Fibroblast of skin of right quadriceps (primary cell): Measurements from ENCODE around the gene EYS.
"Not testable (repeated sequence)": the region's sequence is repeated elsewhere in the genome, so short reads cannot be mapped to it uniquely, and the experiment has no call there.

ENCODE experiments used
- DNase-seq: peaks from one replicate; pipeline ENCODE4 v3.0.0-alpha.2; 2013

Gene EYS

DNA sequence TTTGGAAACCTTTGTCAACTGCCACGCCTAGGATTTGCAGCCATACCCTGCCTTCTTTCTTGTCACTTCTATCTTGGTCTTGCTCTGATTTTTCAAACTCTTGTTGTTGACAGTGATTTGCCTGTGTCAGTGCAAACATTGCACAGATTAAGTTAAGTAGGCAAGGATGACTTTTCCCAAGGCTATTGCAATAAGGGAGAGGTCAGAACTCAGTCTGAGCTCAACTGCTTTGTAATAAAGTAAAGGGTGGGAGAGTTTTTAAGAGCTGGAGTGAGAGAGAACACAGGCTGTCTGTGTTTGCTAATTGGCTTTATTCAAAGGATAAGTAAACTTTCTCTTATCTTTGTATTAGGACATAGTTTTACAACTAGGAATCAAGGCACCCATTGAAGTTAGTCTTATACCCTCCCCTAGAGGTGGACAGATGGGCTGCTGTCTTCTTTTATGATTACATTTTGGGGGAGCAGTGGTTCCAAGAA lies 1622.8 kb downstream of the EYS start:
- DNase-seq = no peak

DNA sequence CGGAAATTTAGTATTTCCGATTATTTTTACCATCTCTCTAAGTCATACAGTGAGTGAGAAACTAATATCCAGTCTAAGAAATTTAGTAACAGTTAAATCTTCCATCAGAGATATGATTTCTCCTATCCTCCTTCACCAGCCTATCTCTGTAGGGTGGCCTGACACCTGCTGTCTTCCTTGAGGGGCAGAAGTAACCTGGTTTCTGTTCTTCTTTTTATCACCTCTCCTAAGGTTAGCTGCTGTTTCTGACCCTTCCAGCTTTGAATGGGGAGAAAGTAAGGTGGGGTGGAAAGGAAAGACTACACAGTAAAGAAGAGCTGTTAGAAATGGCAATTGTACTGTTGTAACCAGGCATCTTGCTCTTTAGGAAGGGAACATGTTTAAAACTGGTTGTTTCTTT lies 1623.8 kb downstream of the EYS start:
- DNase-seq = no peak

DNA sequence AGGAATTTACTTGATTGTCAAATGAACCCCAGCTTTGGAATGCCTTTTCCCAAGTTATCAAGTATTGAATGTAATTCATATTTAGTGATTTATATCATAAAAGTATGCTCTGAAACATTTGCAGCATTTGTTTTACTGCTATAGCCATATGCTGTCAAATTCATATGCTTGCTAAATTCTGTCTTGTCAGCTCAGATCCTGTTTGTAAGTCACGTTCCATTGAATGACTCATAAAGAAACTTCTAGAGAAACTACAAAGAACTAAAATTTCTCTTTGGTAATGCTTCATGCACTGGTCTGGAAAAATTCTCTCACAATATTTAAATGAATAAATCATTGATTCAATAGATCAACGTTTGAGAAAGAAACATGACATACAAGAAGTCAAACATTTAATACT lies 1625.6 kb downstream of the EYS start:
- peak; percentile 1 for DNase-seq

DNA sequence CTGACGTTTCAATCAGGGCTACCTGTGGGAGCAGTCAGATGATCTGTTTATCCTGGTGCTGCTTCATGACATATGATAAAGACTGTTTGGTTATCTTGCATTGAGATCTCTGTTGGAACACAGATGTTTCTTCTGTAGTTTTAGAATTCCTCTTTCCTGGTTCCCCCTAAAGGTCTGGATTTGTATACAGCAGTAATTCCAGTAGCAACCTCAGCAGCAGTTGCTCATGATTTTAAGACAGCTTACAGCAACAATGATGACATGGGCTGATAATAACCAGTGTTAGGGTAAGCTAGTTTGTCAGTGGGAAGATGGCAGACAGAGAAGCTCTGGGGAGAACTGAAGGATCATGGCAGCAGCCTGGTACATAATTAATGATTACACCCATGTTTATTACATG lies 1632.0 kb downstream of the EYS start:
- no peak for DNase-seq

DNA sequence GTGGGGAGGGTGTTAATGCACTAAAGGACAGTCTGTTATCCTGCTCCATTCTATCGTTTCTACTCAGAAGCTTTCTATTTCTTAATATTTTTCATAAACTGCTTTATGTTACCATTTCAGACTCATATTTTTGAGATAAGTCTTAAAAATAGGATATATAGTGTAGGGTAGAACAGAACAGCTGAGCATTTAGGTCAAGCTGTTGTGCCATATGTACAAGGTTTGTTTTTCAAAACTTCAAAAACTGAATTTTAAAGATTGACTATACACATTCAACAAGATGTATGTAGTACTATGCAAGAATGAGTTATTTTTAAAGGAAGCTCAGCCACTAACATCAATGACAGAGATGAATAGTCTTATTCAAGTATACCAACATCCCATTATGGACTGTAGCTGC lies 1634.3 kb downstream of the EYS start:
- no peak for DNase-seq

DNA sequence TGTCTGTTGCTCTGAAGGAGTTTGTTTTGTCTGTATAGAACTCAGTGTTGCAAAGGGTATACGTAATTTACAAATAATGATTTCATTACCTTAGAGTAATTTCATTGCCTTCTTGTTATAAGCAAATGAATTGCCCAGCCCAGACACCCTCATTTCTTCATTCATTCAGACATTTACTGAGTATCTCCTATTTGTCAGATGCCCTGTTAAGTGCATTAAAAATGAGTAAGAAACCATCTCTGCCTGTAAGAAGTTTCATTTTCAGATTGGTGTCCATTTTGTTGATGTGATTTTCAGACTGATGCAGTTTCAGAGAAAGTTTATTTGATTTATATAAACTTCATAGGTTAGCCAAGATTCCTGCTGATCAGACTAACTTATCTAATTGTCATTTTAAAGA lies 1642.1 kb downstream of the EYS start:
- no peak for DNase-seq

DNA sequence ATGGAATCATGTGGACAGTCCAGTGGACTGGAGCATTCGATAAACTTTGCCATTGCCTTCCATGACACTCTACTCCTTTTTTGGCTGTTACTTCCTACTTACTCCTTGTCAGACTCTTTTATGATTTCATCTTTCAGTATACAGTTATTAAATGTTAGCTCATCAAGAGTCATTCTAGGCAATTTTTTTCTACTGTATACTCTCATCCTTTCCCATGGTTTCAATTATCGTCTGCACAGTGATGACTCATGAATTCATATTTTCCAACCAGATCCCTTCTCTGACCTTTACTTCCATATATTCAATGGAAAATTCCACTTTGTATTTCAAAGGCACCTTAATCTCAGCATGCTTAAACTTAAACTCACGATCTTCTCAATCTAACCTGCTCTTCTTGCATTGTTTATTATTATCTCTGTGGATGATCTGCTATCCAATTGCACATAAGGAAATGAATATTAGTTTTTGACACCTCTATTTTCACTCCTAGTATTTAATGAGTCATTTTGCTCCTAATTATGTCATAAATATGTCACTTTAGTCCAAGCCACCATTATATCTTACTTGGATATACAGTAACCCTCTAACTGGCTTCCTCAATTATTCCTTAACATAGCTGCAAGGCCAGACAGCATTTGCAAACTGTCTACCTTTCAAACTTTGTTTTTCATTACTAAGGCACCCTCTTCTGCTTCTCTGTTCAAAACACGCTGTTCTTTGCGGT lies 1643.9 kb downstream of the EYS start:
- peak; percentile 48 for DNase-seq

DNA sequence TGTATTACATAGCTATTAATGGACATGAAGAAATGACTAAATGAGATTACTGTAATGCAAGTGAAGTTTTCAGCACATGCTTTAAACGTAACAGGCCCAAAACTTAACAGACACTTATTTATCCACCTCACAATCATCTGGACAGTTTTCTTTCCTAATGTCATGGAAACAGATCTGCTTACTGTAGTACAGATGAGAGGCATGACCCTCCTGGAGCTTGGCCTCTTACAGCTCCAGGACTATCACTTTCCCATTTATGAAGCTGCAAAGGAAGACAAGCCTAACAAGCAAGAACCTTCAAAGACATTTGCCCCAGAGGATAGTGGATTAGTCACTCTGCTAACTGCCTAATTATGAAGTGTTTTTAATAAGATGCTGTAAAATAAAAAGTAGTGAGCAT lies 1652.2 kb downstream of the EYS start:
- no peak for DNase-seq

DNA sequence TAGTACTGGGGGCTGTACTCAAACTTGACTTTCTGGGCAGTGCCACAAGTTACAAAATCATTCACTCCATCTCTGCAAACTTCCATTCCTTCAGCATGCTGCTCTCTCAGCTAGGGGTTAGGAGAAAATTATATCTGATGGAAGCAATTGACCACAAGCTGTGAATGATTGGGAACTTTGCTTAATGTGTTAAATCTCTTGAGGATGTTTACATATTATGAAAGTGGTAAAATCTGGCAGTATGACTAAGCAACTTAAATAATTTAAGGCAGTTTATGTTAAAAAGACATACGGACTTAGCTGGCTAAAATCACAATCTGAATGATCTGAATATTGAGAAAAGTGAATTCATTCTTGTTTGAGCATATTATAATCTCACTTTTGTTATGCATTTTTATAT lies 1656.4 kb downstream of the EYS start:
- DNase-seq = peak; percentile 11

DNA sequence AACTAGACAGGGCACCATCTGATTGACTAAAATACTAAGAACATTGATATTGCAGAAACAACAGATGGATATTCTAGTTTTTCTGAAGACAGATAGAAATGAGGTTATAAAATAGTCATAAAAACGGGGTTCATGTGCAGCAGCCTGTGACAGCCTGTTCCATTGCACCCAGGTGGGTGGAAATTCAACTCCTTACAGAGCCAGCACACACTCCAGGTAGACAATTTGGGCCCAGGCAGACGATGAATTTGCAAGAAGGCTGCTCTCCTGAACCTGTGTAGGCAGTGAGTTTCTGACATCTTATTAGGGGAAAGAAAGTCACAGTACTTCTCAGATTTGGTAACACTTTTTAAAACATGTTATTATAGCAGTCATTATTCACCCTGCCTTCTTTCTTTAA lies 1657.3 kb downstream of the EYS start:
- DNase-seq = no peak

DNA sequence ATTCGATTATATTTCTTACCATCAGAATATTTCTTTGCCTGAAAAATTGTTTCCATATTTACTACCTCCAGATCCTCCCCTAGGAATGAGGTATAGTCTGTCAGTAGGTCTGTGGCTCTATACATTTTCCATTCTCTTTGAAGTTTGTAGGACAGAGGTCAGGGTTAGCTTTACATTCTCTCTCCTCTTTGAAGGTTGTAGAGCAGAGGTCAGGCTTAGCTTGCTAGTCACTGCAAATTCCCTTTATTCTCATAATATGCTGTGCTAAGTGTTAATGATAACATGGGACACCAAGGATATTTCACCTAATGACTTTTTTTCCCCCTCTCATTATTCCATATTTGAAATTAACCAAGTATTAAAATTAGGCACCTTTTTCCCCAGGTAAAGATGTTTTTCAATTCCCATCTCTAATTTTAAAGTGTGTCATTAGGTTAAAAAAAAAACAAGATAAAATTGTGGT lies 1660.2 kb downstream of the EYS start:
- DNase-seq = no peak

DNA sequence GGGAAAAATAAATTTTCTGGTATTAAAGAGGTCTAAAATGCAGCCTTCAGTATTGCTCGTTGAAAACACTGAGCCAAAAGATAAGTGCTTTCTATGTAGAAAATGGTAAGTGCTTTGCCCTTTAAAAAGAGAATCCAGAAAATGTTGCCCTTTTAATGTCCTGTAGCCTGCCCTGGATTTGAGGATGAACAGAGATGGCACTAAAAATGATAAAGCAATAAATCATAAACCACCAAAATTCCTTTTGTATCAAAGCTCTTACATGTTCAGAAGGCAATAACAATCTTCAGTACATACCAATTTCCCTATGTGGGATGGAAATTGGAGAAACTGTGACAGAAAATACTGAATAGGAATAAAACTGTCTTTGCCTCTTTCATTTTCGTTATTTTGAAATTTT lies 1665.7 kb downstream of the EYS start:
- DNase-seq = no peak

DNA sequence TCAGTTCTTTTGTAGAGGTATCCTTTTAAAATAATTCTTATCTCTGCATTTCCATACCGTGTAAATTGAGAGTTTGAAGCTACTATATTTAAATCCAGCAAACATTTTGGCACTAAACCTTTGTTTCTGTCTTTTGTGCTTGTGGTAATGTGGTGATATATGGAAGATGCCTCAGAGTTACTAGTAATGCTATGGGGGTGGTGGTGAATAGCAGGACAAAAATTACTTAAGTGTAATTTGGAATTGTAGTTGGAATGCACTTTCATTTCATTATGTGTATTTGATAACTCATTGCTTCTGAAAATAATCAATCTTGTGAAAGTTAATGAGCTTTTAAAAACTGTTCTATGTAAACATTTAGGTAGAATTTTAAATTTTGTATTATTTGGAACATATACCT lies 1666.9 kb downstream of the EYS start:
- peak; percentile 17 for DNase-seq

DNA sequence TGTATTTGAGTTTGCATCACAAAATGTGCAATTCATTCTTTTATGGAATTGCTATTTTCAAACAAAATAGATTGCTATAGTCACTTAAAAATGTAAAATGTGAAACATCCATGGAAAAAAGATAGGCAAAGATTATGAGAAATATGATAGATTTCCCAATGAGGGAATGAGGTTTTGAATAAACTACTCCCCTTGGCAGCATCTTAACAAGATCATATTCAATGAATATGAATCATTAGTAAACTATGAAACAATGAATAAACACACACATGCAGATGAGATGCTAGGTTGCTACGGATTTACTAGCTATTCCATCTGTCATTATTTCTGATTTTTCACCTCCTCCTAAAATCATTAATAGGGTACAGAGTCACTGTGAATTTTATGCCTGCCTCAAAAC lies 1669.6 kb downstream of the EYS start:
- DNase-seq = peak; percentile 5

DNA sequence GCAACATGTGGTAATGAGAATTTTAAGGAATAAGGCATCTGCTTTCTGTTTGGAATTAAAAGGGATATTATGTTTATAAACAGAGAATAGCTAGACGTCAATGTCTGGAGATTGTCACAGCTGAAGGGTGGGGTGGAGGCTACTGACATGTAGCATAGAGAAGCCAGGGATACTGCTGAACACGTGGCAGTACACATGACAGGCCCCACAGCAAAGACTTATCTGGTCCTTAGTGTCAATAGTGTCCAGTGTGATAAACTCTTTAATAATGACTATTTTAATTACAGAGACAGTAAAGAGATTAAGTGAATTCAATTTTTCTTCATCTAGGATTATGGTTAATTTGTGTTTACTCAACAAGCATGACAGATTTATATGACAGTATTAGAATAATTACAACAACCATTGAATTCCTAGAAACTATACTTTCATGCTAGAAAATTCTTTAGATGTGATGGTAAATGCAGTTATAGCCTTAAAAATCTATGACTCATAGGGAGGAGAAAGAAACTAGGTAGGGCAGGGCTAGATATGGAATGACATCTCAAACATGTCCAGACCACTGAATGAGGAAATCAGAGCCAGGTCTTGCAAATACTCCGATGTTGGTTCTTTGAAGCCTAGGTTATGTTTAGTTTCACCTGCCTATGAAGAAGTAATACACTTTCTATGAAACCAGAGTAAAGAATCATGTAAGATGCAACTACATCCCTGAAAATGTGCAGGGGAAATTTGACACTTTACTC lies 1671.9 kb downstream of the EYS start:
- DNase-seq = peak; percentile 24

DNA sequence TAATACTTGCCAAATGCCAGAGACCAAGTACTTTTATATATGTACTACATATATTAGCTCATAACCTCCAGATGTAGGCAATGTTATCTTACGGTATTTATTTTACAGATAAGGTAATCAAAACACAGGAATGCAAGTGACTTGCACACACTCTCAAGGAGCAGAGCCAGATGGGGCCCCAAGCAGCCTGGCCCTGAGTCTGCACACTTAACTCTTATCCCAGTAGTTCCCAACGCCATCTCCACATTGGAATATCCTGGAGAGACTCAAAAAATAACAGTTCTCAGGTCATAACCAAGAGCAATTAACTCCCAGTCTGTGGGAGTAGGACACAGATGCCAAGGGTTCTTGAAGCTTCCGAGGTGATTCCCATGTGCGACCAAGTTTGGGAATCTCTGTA lies 1672.7 kb downstream of the EYS start:
- DNase-seq = no peak

DNA sequence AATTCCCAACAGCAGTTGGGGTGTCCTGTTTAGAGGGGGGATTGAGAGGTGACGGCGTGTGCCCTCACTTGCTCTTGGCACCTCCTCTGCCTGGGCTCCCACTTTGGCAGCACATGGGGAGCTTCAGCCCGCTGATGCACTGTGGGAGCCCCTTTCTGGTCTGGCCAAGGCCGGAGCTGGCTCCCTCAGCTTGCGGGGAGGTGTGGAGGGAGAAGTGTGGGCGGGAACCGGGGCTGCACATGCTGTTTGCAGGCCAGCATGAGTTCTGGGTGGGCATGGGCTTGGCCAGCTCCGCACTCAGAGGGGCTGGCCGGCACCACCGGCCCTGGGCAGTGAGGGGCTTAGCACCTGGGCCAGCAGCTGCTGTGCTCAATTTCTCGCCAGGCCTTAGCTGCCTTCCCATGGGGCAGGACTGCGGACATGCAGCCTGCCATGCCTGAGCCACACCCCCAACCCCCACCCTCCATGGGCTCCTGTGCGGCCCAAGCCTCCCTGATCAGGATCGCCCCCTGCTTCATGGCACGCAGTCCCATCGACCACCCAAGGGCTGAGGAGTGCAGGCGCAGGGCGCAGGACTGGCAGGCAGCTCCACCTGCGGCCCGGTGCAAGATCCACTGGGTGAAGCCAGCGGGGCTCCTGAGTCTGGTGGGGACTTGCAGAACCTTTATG lies 1675.9 kb downstream of the EYS start:
- not testable (repeated sequence) for DNase-seq

DNA sequence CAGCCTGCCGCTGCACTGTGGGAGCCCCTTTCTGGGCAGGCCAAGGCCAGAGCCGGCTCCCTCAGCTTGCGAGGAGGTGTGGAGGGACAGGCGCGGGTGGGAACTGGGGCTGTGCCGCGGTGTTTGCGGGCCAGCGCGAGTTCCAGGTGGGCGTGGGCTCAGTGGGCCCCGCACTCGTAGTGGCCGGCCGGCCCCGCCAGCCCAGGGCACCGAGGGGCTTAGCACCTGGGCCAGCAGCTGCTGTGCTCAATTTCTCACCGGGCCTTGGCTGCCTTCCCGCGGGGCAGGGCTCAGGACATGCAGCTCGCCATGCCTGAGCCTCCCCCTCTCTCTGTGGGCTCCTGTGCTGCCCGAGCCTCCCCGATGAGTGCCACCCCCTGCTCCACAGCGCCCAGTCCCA lies 1683.3 kb downstream of the EYS start:
- no peak for DNase-seq

DNA sequence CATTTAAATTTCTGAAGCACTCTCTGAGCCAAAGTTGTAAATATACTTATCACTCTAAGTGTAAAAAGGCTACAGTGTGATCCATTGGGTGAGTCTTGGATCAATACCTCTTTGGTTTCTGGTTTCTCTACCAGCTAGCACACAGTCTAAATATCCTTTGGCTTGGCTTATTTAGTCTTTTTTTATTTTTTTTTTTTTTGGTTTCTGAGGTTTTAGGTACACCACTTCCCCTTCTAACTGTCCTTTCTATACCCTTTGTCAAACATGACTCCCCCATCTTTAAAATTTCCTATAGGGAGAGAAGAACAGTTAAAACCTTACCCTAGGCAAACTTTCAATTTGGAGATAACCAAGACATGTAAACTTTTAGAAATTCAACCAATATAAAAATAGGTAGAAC lies 1692.4 kb downstream of the EYS start:
- DNase-seq = no peak

DNA sequence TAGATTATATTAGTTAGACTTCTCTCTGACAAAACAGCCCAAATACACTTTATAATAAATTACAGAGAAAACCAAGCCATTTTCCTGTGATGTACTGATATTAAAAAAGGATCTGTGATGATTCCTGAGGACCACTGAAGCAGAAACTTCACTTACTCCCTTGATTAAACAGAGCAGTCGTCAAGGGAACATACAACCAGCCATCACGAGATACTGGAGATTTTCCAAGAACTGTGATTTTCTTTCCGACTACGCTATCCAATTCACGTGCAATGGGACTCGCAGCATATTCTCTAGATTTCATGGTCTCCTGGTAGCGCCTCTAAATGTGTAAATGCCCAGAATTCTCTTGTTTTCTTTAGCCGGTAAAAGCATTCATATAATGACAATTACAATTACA lies 1694.0 kb downstream of the EYS start:
- no peak for DNase-seq

DNA sequence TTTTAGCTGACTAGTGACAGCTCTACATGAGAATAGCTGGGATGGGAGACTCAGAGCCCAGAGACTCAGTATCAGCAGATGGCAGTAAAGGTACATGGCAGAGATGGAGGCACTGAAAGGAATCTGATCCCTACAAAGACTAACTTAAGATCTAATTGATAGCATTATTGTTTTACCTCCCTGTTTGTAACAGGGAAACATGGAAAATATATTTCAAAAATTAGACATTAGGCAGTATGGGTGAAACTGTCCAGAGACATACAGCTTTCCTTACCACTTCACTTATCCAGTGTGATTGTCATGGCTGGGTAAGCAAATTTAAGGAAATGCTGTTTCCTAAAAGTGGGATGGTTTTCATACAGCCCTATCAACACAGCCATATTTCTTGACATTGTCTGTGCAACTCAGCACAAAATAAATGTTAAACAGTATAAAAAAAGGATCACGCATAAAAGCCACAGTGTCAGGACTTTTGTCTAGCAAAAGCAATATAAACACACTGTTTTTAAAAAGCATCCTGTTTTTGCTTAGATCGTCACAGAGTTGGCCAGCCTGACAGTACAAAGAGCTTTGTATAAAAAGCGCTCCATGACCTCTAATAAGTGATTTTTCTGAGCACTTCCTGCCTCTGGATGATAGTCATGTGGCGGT lies 1694.5 kb downstream of the EYS start:
- peak; percentile 29 for DNase-seq

DNA sequence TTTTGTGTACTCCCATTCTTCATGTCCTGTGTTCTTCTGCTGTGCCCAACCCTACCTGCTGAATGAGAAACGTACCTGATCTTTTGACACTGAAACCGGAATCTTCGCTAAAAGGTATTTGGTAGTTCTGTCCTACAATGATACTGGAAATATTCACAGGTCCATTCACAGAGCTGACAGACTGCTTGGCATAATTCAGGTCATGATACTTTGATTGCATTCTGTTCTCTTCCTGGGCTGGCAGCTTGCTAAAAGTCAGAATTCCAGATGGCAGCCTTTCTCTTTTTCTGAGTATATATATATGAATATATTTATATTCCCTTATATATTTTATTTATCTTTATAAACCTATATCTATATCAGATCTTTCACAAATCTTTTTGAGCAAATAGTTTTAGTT lies 1696.4 kb downstream of the EYS start:
- DNase-seq = no peak

DNA sequence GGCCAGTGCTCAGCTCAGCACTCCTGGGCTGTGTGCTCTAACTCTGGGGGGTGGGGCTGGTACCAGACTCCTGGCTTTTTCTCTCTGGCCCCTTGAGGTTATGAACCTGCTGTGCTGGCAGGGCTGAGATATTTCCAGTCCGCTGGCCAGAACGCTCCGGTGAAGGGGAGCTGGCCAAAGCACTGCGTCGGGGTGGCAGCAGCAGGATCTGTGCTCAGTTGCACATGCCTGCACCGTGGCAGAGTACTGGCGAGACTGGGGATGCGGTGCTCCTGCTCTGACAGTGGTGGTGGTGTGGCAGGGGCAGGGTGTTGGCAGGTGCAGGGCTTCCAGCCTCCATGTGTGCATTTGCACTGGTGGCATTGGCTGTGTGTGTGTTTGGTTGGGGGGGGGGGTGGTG lies 1697.0 kb downstream of the EYS start:
- DNase-seq = no peak
